H1 (cell line): ENCODE data around the gene RHOBTB1. TPM values are rescaled to one million over a fixed set of nuclear protein-coding genes. Genes with fewer than 3 reads are reported as not detected.

Source experiments
- CTCF ChIA-PET: fragments of 300-600 bp; sonication (Branson Sonifier 250); formaldehyde crosslinking; loops from one replicate; lab custom pipeline; 2021; ENCODE audit not compliant: partially characterized antibody; lab: Charles Lee
- POLR2A ChIA-PET: fragments of 300-600 bp; sonication (Branson Sonifier 250); formaldehyde crosslinking; loops from one replicate; lab custom pipeline; 2021; ENCODE audit warnings: inconsistent platforms; ENCODE audit not compliant: partially characterized antibody; lab: Charles Lee
- DNase-seq, 2 experiments: peaks; one replicate each; pipeline versions ENCODE4 v3.0.0 to v3.0.0-alpha.2; 2010 to 2022; ENCODE audit warnings: low spot score in 2 of 2, low read depth in 1 of 2, mixed read lengths in 1 of 2
- FAIRE-seq: peaks from 2 replicates; lab custom pipeline; 2011; peaks lifted over from hg19 to GRCh38; lab: Jason Lieb, UNC
- H2AFZ ChIP-seq: 2 replicates; pipeline ENCODE4 v1.8.1; 2012; ENCODE audit warnings: low read length, inconsistent platforms
- H2AK5ac ChIP-seq: 2 replicates; pipeline ENCODE4 v1.6.1; 2013; ENCODE audit warnings: low read depth, low read length
- H2BK120ac ChIP-seq: replicated peaks from 2 replicates; pipeline ENCODE3; 2013; ENCODE audit warnings: low read depth, low read length, inconsistent platforms
- H2BK12ac ChIP-seq: 2 replicates; pipeline ENCODE4 v1.6.1; 2013; ENCODE audit warnings: low read depth, low read length
- H2BK15ac ChIP-seq: 2 replicates; pipeline ENCODE4 v1.6.1; 2013; ENCODE audit warnings: low read length
- H2BK20ac ChIP-seq: 2 replicates; pipeline ENCODE4 v1.6.1; 2013; ENCODE audit warnings: low read length
- H2BK5ac ChIP-seq: 2 replicates; pipeline ENCODE4 v1.6.1; 2013; ENCODE audit warnings: low read depth, low read length
- H3K14ac ChIP-seq: 2 replicates; pipeline ENCODE4 v1.6.1; 2013; ENCODE audit warnings: inconsistent platforms; ENCODE audit not compliant: insufficient read length
- H3K18ac ChIP-seq: 2 replicates; pipeline ENCODE4 v1.6.1; 2013; ENCODE audit warnings: low read length; ENCODE audit errors: extremely low read depth
- H3K23ac ChIP-seq: 2 replicates; pipeline ENCODE4 v1.6.1; 2013; ENCODE audit warnings: inconsistent platforms; ENCODE audit not compliant: insufficient read length
- H3K23me2 ChIP-seq: 2 replicates; pipeline ENCODE4 v1.6.1; 2013; ENCODE audit warnings: low read depth, low read length
- H3K27ac ChIP-seq: 2 replicates; pipeline ENCODE4 v1.6.1; 2011; ENCODE audit warnings: low read depth, low read length, inconsistent platforms
- H3K27me3 ChIP-seq, 4 experiments: replicated peaks in 1 of 4; 1 replicate in 1 of 4; 2 replicates in 3 of 4; pipeline versions ENCODE4 v1.6.1 to v1.8.1; 2011 to 2013; ENCODE audit warnings: low read length in 3 of 4, mild to moderate bottlenecking in 3 of 4, inconsistent platforms in 2 of 4, mixed read lengths in 2 of 4, moderate library complexity in 1 of 4; ENCODE audit not compliant: control insufficient read depth in 3 of 4, insufficient read depth in 3 of 4; ENCODE audit errors: extremely low read depth in 1 of 4
- H3K36me3 ChIP-seq, 4 experiments: 2 replicates each; pipeline versions ENCODE4 v1.6.1 to v1.8.1; 2011 to 2013; ENCODE audit warnings: mild to moderate bottlenecking in 4 of 4, low read length in 3 of 4, moderate library complexity in 2 of 4, control low read depth in 1 of 4, inconsistent platforms in 1 of 4; ENCODE audit not compliant: insufficient read depth in 4 of 4, control insufficient read depth in 2 of 4
- H3K4ac ChIP-seq: replicated peaks from 2 replicates; pipeline ENCODE3; 2013; ENCODE audit warnings: low read length, low read depth, mixed read lengths, inconsistent platforms; ENCODE audit not compliant: insufficient read length
- H3K4me1 ChIP-seq, 4 experiments: replicated peaks in 1 of 4; 1 replicate in 1 of 4; 2 replicates in 3 of 4; pipeline versions ENCODE4 v1.6.1 to v1.8.1; 2011 to 2013; ENCODE audit warnings: low read length in 3 of 4, inconsistent platforms in 2 of 4, mixed read lengths in 1 of 4; ENCODE audit not compliant: insufficient read depth in 4 of 4, control insufficient read depth in 3 of 4
- H3K4me2 ChIP-seq, 2 experiments: 2 replicates each; pipeline versions ENCODE4 v1.6.1 to v1.8.1; 2011 to 2013; ENCODE audit warnings: low read depth in 2 of 2, low read length in 2 of 2, control low read depth in 1 of 2, inconsistent platforms in 1 of 2, mild to moderate bottlenecking in 1 of 2; ENCODE audit not compliant: insufficient read depth in 1 of 2
- H3K4me3 ChIP-seq, 4 experiments: fragments of 200-600, 300-600 bp in 1 of 4; sonication (generic), shearing (Covaris generic), sonication (Bioruptor Twin) in 1 of 4; 2 replicates each; pipeline versions ENCODE4 v1.5.1 to v1.8.1; 2011 to 2016; ENCODE audit warnings: low read length in 4 of 4, low read depth in 3 of 4, control low read depth in 2 of 4, inconsistent platforms in 2 of 4, mild to moderate bottlenecking in 2 of 4, mixed read lengths in 1 of 4, moderate library complexity in 1 of 4; ENCODE audit not compliant: insufficient read depth in 2 of 4; ENCODE audit errors: extremely low read depth in 1 of 4
- H3K56ac ChIP-seq: replicated peaks from 2 replicates; pipeline ENCODE3; 2013; ENCODE audit warnings: low read depth, mild to moderate bottlenecking, mixed read lengths, low read length, inconsistent platforms; ENCODE audit not compliant: insufficient read length
- H3K79me1 ChIP-seq: 2 replicates; pipeline ENCODE4 v1.6.1; 2013; ENCODE audit warnings: low read depth, low read length, control low read depth
- H3K79me2 ChIP-seq, 2 experiments: 2 replicates each; pipeline versions ENCODE4 v1.6.1 to v1.8.1; 2012 to 2013; ENCODE audit warnings: low read length in 2 of 2, mild to moderate bottlenecking in 2 of 2, inconsistent platforms in 1 of 2; ENCODE audit not compliant: insufficient read depth in 2 of 2, control insufficient read depth in 1 of 2
- H3K9ac ChIP-seq, 4 experiments: replicated peaks in 1 of 4; 1 replicate in 1 of 4; 2 replicates in 3 of 4; pipeline versions ENCODE4 v1.6.1 to v1.8.1; 2011 to 2013; ENCODE audit warnings: low read depth in 3 of 4, low read length in 3 of 4, control low read depth in 2 of 4, mild to moderate bottlenecking in 2 of 4, moderate library complexity in 2 of 4, inconsistent platforms in 1 of 4; ENCODE audit errors: extremely low read depth in 1 of 4
- H3K9me3 ChIP-seq, 2 experiments: 2 replicates each; pipeline versions ENCODE4 v1.6.1 to v1.8.1; 2012 to 2013; ENCODE audit warnings: mild to moderate bottlenecking in 2 of 2, moderate library complexity in 2 of 2, control low read depth in 1 of 2, inconsistent platforms in 1 of 2, low read depth in 1 of 2, low read length in 1 of 2, mixed read lengths in 1 of 2; ENCODE audit not compliant: insufficient read depth in 2 of 2
- H4K20me1 ChIP-seq, 2 experiments: replicated peaks in 1 of 2; 2 replicates each; pipeline versions ENCODE3 to v1.8.1; 2011 to 2013; ENCODE audit warnings: inconsistent platforms in 2 of 2, low read length in 2 of 2, mild to moderate bottlenecking in 1 of 2; ENCODE audit not compliant: insufficient read depth in 2 of 2, control insufficient read depth in 1 of 2
- H4K5ac ChIP-seq: 2 replicates; pipeline ENCODE4 v1.6.1; 2013; ENCODE audit warnings: low read length, low read depth, mixed read lengths, inconsistent platforms; ENCODE audit not compliant: insufficient read length
- H4K8ac ChIP-seq: 2 replicates; pipeline ENCODE4 v1.8.0; 2013; ENCODE audit warnings: mild to moderate bottlenecking, moderate library complexity, low read length, inconsistent platforms; ENCODE audit not compliant: insufficient read depth; ENCODE audit errors: extremely low read depth
- H4K91ac ChIP-seq: replicated peaks from 2 replicates; pipeline ENCODE3; 2013; ENCODE audit warnings: low read length, mixed read lengths, inconsistent platforms; ENCODE audit not compliant: insufficient read length
- ATF2 ChIP-seq: IDR thresholded peaks from 2 replicates; pipeline ENCODE4 v1.6.1; 2012; ENCODE audit warnings: low read length, inconsistent platforms
- BRCA1 ChIP-seq: IDR thresholded peaks from 2 replicates; pipeline ENCODE4 v1.6.1; 2012; ENCODE audit warnings: low read depth, low read length, improper control_type of control experiment
- CBX5 ChIP-seq: fragments of 300-800, 300-1000 bp; sonication (generic); IDR thresholded peaks from 2 replicates; pipeline ENCODE4 v1.7.1; 2016; ENCODE audit warnings: antibody characterized with exemption, low read length, low read depth
- CHD2 ChIP-seq: IDR thresholded peaks from 2 replicates; pipeline ENCODE4 v1.6.1; 2012; ENCODE audit warnings: low read length, improper control_type of control experiment
- CREB1 ChIP-seq: IDR thresholded peaks from 2 replicates; pipeline ENCODE4 v1.6.1; 2012; ENCODE audit warnings: inconsistent platforms
- KDM5A ChIP-seq: fragments of 200-600 bp; IDR thresholded peaks from 2 replicates; pipeline ENCODE4 v1.7.1; 2012; ENCODE audit warnings: mild to moderate bottlenecking, low read length, inconsistent platforms, mixed read lengths
- MAFK ChIP-seq: IDR thresholded peaks from 2 replicates; pipeline ENCODE4 v1.6.1; 2012; ENCODE audit warnings: low read depth, mild to moderate bottlenecking, improper control_type of control experiment, low read length
- NANOG ChIP-seq: IDR thresholded peaks from 2 replicates; pipeline ENCODE4 v1.6.1; 2011; ENCODE audit warnings: low read length, low read depth, mild to moderate bottlenecking, inconsistent platforms; ENCODE audit not compliant: insufficient read depth, poor library complexity, severe bottlenecking
- RBBP5 ChIP-seq: IDR thresholded peaks from 2 replicates; pipeline ENCODE4 v1.7.1; 2012; ENCODE audit warnings: low read depth, mild to moderate bottlenecking, inconsistent platforms, low read length, moderate library complexity, borderline replicate concordance
- SP1 ChIP-seq: IDR thresholded peaks from 2 replicates; pipeline ENCODE4 v1.6.1; 2011; ENCODE audit warnings: low read depth, low read length
- TAF7 ChIP-seq: optimal IDR thresholded peaks from 2 replicates; pipeline ENCODE3; 2011; ENCODE audit warnings: low read depth, mild to moderate bottlenecking, inconsistent platforms, low read length, moderate library complexity, borderline replicate concordance
- TBP ChIP-seq: IDR thresholded peaks from 2 replicates; pipeline ENCODE4 v1.6.1; 2011; ENCODE audit warnings: low read depth, low read length, improper control_type of control experiment
- TEAD4 ChIP-seq: IDR thresholded peaks from 2 replicates; pipeline ENCODE4 v1.6.1; 2012; ENCODE audit warnings: low read depth, low read length, inconsistent platforms, mixed read lengths
- ZNF274 ChIP-seq: IDR thresholded peaks from 2 replicates; pipeline ENCODE4 v1.7.0; 2012; ENCODE audit warnings: low read length, borderline replicate concordance; ENCODE audit errors: extremely low read depth
- WGBS, 2 experiments: shearing (Covaris generic) in 1 of 2; methylation state at CpG; one replicate each; pipeline versions ENCODE4 v1.1.6 to v1.1.7; 2013 to 2015; ENCODE audit warnings: low lambda C conversion rate in 2 of 2, mixed read lengths in 2 of 2, inconsistent platforms in 1 of 2, low coverage in 1 of 2, missing lambda C conversion rate in 1 of 2; ENCODE audit not compliant: insufficient replicate concordance in 2 of 2, insufficient coverage in 1 of 2, insufficient read length in 1 of 2; ENCODE audit errors: extremely low coverage in 1 of 2, missing lambda C conversion rate in 1 of 2; 5-methylcytosine and 5-hydroxymethylcytosine counted together
- polyA plus RNA-seq, 7 experiments: library from polyadenylated mRNA; depleted of rRNA in 3 of 7; stranded (reverse) in 5 of 7; unstranded in 2 of 7; fragments of >200 nt in 5 of 7; fragments of 200-250 nt in 2 of 7; gene quantifications; 1 replicate in 5 of 7; 2 replicates in 1 of 7; 4 replicates in 1 of 7; pipeline versions ENCODE4 v1.2.1 to v1.2.3, GENCODE V29; 2011 to 2013; ENCODE audit warnings: missing spikeins in 2 of 7, mixed read lengths in 2 of 7
- total RNA-seq: library from RNA; stranded (reverse); fragmentation: NEBNext Ultra II Directional; extraction: Animal tissue kit (Norgen Biotek cat#: 25700); gene quantifications from 2 replicates; pipeline ENCODE4 v1.2.1, GENCODE V29; 2021

Gene RHOBTB1
- total and polyA plus RNA-seq, 2 of the 8 experiments (the other 6 are each of a cell fraction or from before 2014, with no cell fraction given): 6.1 to 7.4 TPM

GRCh38 chr10:60873758-60874157 lies 70.2 kb downstream of the RHOBTB1 start:
- Histone ChIP-seq H2AK5ac (no peak overlapping the region), H3K14ac (no peak overlapping the region), H3K4me2 (no peak overlapping the region), H3K27me3 (no peaks in the 10 kb centered on the region), H3K4me3 (no peak overlapping the region), H3K79me2 (no peaks in the 10 kb centered on the region), H3K79me1 (no peaks in the 10 kb centered on the region), H3K9ac (no peak overlapping the region), H3K4ac (no peak overlapping the region), H4K8ac (no peak overlapping the region), H3K56ac (no peak overlapping the region), H2BK120ac (no peak overlapping the region), H3K36me3 (no peaks in the 10 kb centered on the region), H2BK20ac (no peak overlapping the region), H4K5ac (no peak overlapping the region), H3K4me1 (peaks cover 0 to 11% (median 6%) of the 10 kb centered on the region in 4 experiments; a peak in 3 of 7 replicates), H2BK12ac (no peak overlapping the region), H4K91ac (no peak overlapping the region), H3K23ac (no peak overlapping the region), H2BK15ac (no peak overlapping the region), H3K18ac (no peak overlapping the region), H4K20me1 (no peaks in the 10 kb centered on the region), H2BK5ac (no peak overlapping the region), H3K9me3 (no peaks in the 10 kb centered on the region), H3K23me2 (no peaks in the 10 kb centered on the region), H2AFZ (no peak overlapping the region), H3K27ac (no peak overlapping the region)
- 89% methylated on average over 4 of the region's 4 CpGs; no CpG with 5 or more reads in 1 of the 2 experiments for WGBS, 2 experiments
- ChIA-PET CTCF (interaction anchor here (1.2 to 2.7 kb wide), 3 partner anchors 8 to 22 kb away, joined by 3 to 13 read pairs (median 3); no protein-coding TSS in a partner anchor), POLR2A (no interaction called here)
- DNase-seq (peak in 1 of 2 experiments; percentile 19), FAIRE-seq (no peak)
- no peak for TF ChIP-seq MAFK
- no peak for TF ChIP-seq TEAD4
- TF ChIP-seq CREB1: no peak
- TF ChIP-seq ZNF274: no peak
- TF ChIP-seq TAF7: no peak
- no peak for TF ChIP-seq SP1
- TF ChIP-seq NANOG: no peak
- no peak for TF ChIP-seq ATF2
- TF ChIP-seq CBX5: no peak
- no peak for TF ChIP-seq CHD2
- TF ChIP-seq TBP: no peak
- no peak for TF ChIP-seq RBBP5
- TF ChIP-seq KDM5A: no peak
- TF ChIP-seq BRCA1: no peak
